Fibroblast of lung (primary cell): Measurements from ENCODE around the gene SLC25A30. TPM values are rescaled to one million over a fixed set of nuclear protein-coding genes. Genes with fewer than 3 reads are reported as not detected.

ENCODE experiments used
- DNase-seq, 2 donors: peaks; one replicate each; pipeline versions ENCODE4 v3.0.0 to v3.0.0-alpha.2; 2010; ENCODE audit warnings: low read depth in 2 of 2
- H2AFZ ChIP-seq: 2 replicates; pipeline ENCODE4 v1.5.1; 2012; ENCODE audit warnings: low read length, control low read depth, inconsistent platforms
- H3K27ac ChIP-seq: 2 replicates; pipeline ENCODE4 v1.5.1; 2011; ENCODE audit warnings: low read length, control low read depth; ENCODE audit not compliant: insufficient read depth
- H3K27me3 ChIP-seq: 2 replicates; pipeline ENCODE4 v1.5.1; 2011; ENCODE audit warnings: mild to moderate bottlenecking, low read length; ENCODE audit not compliant: control insufficient read depth, insufficient read depth
- H3K36me3 ChIP-seq: 2 replicates; pipeline ENCODE4 v1.5.1; 2011; ENCODE audit warnings: low read length; ENCODE audit not compliant: control insufficient read depth, insufficient read depth
- H3K4me1 ChIP-seq: 2 replicates; pipeline ENCODE4 v1.5.1; 2011; ENCODE audit warnings: low read length; ENCODE audit not compliant: control insufficient read depth, insufficient read depth; ENCODE audit errors: extremely low read depth
- H3K4me2 ChIP-seq: 2 replicates; pipeline ENCODE4 v1.5.1; 2011; ENCODE audit warnings: low read length, control low read depth; ENCODE audit not compliant: insufficient read depth; ENCODE audit errors: extremely low read depth
- H3K4me3 ChIP-seq, 4 experiments: fragments of 200-600 bp in 1 of 4; sonication (generic) in 1 of 4; replicated peaks in 1 of 4; 2 replicates each; pipeline ENCODE4 v1.5.1; 2011 to 2016; ENCODE audit warnings: low read length in 4 of 4, low read depth in 3 of 4, mild to moderate bottlenecking in 3 of 4, control low read depth in 2 of 4, inconsistent platforms in 1 of 4, mixed read lengths in 1 of 4; ENCODE audit not compliant: insufficient read depth in 1 of 4; ENCODE audit errors: control extremely low read depth in 1 of 4
- H3K79me2 ChIP-seq: 2 replicates; pipeline ENCODE4 v1.5.1; 2012; ENCODE audit warnings: mild to moderate bottlenecking, low read length, inconsistent platforms; ENCODE audit not compliant: control insufficient read depth, insufficient read depth
- H3K9ac ChIP-seq: 2 replicates; pipeline ENCODE4 v1.5.1; 2011; ENCODE audit warnings: mild to moderate bottlenecking, low read length, control low read depth; ENCODE audit not compliant: insufficient read depth
- H3K9me3 ChIP-seq: 2 replicates; pipeline ENCODE4 v1.5.1; 2012; ENCODE audit warnings: low read depth, low read length; ENCODE audit not compliant: control insufficient read depth, insufficient read depth
- H4K20me1 ChIP-seq: 2 replicates; pipeline ENCODE4 v1.5.1; 2011; ENCODE audit warnings: low read length; ENCODE audit not compliant: control insufficient read depth, insufficient read depth; ENCODE audit errors: extremely low read depth
- EZH2 ChIP-seq: IDR thresholded peaks from 2 replicates; pipeline ENCODE4 v1.5.1; 2012; ENCODE audit warnings: low read length, control low read depth, mild to moderate bottlenecking; ENCODE audit errors: missing control alignments
- polyA plus RNA-seq, 2 donors: library from polyadenylated mRNA; depleted of rRNA in 1 of 2; stranded (reverse) in 1 of 2; unstranded in 1 of 2; fragments of >200 nt; gene quantifications; 2 replicates each; pipeline ENCODE4 v1.2.1, GENCODE V29; 2011 to 2012; ENCODE audit warnings: missing spikeins in 1 of 2
- total RNA-seq: library from RNA; depleted of rRNA; stranded (reverse); fragments of >200 nt; gene quantifications from 2 replicates; pipeline ENCODE4 v1.2.1, GENCODE V29; 2014
- TF ChIP-seq, protein P1 (sequence below), 2 donors: IDR thresholded peaks in 1 of 2; conservative IDR thresholded peaks in 1 of 2; 1 replicate in 1 of 2; 2 replicates in 1 of 2; pipeline ENCODE4 v1.5.1; 2011 to 2012; ENCODE audit warnings: low read length in 2 of 2, control low read depth in 1 of 2, inconsistent platforms in 1 of 2, low read depth in 1 of 2, mild to moderate bottlenecking in 1 of 2

SLC25A30 gene
- total and polyA plus RNA-seq, 2 donors (not counting 1 experiment from before 2014, with no cell fraction given): 14.5 to 27.6 TPM

DNA sequence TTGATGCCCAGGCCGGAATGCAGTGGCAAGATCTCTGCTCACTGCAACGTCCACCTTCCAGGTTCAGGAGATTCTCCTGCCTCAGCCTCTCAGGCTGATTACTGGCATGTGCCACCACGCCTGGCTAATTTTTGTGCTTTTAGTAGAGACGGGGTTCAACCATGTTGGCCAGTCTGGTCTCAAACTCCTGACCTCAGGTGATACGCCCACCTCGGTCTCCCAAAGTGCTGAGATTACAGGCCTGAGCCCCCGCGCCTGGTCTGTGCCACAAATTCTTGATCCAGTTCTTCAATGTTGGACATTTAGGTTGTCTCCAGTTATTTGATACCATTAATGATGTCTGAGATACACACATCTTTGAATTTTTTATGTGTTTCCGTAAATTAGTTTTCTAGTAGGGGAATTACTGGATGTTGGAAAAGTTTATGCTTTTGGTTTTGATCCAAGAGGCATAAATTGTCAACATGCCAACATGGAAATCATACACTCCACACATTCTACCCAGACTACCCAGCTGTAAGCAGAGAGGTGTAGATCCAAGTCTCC is 46.0 kb upstream of the SLC25A30 start:
- H4K20me1 ChIP-seq: no peaks in the 10 kb centered on the region
- TF ChIP-seq, protein P1, sequence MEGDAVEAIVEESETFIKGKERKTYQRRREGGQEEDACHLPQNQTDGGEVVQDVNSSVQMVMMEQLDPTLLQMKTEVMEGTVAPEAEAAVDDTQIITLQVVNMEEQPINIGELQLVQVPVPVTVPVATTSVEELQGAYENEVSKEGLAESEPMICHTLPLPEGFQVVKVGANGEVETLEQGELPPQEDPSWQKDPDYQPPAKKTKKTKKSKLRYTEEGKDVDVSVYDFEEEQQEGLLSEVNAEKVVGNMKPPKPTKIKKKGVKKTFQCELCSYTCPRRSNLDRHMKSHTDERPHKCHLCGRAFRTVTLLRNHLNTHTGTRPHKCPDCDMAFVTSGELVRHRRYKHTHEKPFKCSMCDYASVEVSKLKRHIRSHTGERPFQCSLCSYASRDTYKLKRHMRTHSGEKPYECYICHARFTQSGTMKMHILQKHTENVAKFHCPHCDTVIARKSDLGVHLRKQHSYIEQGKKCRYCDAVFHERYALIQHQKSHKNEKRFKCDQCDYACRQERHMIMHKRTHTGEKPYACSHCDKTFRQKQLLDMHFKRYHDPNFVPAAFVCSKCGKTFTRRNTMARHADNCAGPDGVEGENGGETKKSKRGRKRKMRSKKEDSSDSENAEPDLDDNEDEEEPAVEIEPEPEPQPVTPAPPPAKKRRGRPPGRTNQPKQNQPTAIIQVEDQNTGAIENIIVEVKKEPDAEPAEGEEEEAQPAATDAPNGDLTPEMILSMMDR (conservative IDR thresholded peaks at IDR 0.05 in 1 of 2, IDR thresholded peaks at IDR 0.05 in 1 of 2; ENCODE audit: low read depth in 1 of 2, low read length in 2 of 2): peak in 1 of 2 donors; percentile 30
- no peak for TF ChIP-seq EZH2

DNA sequence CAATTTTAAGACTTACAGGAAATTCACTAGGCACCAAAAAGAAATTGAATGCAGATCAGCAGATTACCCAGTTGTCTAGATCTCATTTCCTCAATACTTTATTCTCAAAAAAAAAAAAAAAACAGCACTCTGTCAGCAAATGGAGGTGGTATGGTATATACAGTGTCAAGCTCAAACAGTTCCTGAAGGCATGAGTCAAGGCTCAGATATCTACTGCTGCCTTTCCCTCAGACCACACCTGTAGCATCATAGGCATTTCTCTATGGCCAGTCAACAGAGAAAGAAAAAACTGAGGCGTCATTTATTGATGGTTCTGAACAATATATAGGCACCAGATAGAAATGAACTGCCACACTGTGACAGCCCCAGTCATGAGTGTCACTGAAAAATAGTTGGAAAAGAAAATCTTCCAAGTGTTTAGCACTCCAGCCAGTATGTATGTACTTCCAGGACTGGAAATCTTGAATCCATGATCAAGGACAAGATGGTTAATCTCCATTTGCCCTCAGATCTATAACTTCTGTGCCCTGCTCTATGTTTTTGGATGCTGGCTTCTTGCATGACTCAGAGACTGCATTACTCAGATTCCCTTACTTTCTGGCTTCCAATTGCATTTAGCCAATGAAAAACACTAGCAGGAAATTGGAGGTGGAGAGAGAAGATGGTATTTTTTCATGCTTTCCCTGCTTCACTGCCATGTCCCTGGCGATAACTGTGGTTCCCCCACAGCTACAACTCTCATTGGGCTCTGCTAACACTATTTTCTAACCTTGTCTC is 38.2 kb upstream of the SLC25A30 start:
- H3K36me3 ChIP-seq: no peaks in the 10 kb centered on the region
- H3K4me3 ChIP-seq: no peak overlapping the region
- no peak overlapping the region for H3K27ac ChIP-seq
- no peaks in the 10 kb centered on the region for H3K79me2 ChIP-seq
- H3K9ac ChIP-seq: no peak overlapping the region
- no peak overlapping the region for H3K4me2 ChIP-seq
- no peaks in the 10 kb centered on the region for H3K4me1 ChIP-seq
- DNase-seq: peak; percentile 33 to 64
- TF ChIP-seq EZH2: no peak
- TF ChIP-seq, protein P1 (conservative IDR thresholded peaks at IDR 0.05 in 1 of 2, IDR thresholded peaks at IDR 0.05 in 1 of 2; ENCODE audit: low read depth in 1 of 2, low read length in 2 of 2): no peak
- no peaks in the 10 kb centered on the region for H4K20me1 ChIP-seq
- H3K9me3 ChIP-seq: no peaks in the 10 kb centered on the region
- peak overlapping the region; percentile 28 for H2AFZ ChIP-seq
- no peaks in the 10 kb centered on the region for H3K27me3 ChIP-seq

More for the DNA sequence above, 46.0 kb upstream of the SLC25A30 start:
- Histone ChIP-seq H2AFZ (peak overlapping the region; percentile 69), H3K9ac (no peak overlapping the region), H3K27me3 (no peaks in the 10 kb centered on the region), H3K36me3 (no peaks in the 10 kb centered on the region), H3K79me2 (peaks cover 41% of the 10 kb centered on the region), H3K4me1 (peaks cover 4% of the 10 kb centered on the region), H3K9me3 (no peaks in the 10 kb centered on the region), H3K4me2 (peak overlapping the region; percentile 72), H3K27ac (peak overlapping the region; percentile 90), H3K4me3 (peak overlapping the region; percentile 46 to 89 (median 65))
- no peak for DNase-seq

DNA sequence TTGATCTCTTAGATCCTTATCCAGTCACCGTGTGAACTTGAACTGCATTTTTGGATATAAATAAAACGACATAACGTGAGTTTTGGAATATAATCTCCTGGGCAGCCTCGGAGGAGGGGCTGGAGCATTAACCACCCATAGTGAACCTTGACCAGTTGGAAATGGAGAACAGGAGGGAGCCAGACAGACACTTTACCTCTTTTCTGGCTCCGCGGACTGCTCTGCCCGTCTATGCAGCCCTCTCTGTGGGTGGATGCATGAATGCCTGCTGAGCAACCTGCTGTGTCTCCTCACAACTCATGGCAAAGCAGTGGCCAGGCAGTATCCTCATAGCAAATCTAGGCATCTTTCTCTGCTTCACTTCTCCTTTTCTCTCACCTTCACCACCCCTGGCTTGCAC is 36.0 kb upstream of the SLC25A30 start:
- TF ChIP-seq EZH2: no peak
- TF ChIP-seq, protein P1 (conservative IDR thresholded peaks at IDR 0.05 in 1 of 2, IDR thresholded peaks at IDR 0.05 in 1 of 2; ENCODE audit: low read depth in 1 of 2, low read length in 2 of 2): no peak
- no peak for DNase-seq
- no peak overlapping the region for H2AFZ ChIP-seq

More for the DNA sequence above, 36.0 kb upstream of the SLC25A30 start:
- Histone ChIP-seq H3K4me1 (no peaks in the 10 kb centered on the region), H3K4me3 (no peak overlapping the region), H3K27ac (no peak overlapping the region), H3K4me2 (no peak overlapping the region), H4K20me1 (no peaks in the 10 kb centered on the region), H3K27me3 (no peaks in the 10 kb centered on the region), H3K9ac (no peak overlapping the region), H3K9me3 (no peaks in the 10 kb centered on the region), H3K36me3 (no peaks in the 10 kb centered on the region), H3K79me2 (no peaks in the 10 kb centered on the region)
